Gastroesophageal sphincter (tissue), 4 donors: ENCODE measurements around the gene ENTPD7. TPM values are rescaled to one million over a fixed set of nuclear protein-coding genes. Genes with fewer than 3 reads are reported as not detected.
A peak's percentile ranks its signal among the peaks of the same experiment; 100 is the strongest.

ENCODE experiments used
- ATAC-seq: fragments of 150-250 bp; one replicate; pipeline ENCODE4 v1.9.1; 2016; ENCODE audit warnings: mild to moderate bottlenecking, moderate library complexity
- H3K27ac ChIP-seq, 4 donors: fragments of 200-600 bp; sonication (generic) in 3 of 4; 1 replicate in 3 of 4; 2 replicates in 1 of 4; pipeline ENCODE4 v1.5.1; 2016 to 2019
- H3K27me3 ChIP-seq: fragments of 200-600 bp; sonication (generic); one replicate; pipeline ENCODE4 v1.5.1; 2019
- H3K36me3 ChIP-seq, 2 donors: fragments of 200-600 bp; sonication (generic); one replicate each; pipeline ENCODE4 v1.5.1; 2019; ENCODE audit warnings: control low read depth in 1 of 2
- H3K4me1 ChIP-seq, 3 donors: fragments of 200-600 bp; sonication (generic); 1 replicate in 2 of 3; 2 replicates in 1 of 3; pipeline ENCODE4 v1.5.1; 2016 to 2019; ENCODE audit warnings: control low read depth in 2 of 3
- H3K4me3 ChIP-seq, 2 donors: fragments of 200-600 bp; sonication (generic); one replicate each; pipeline ENCODE4 v1.5.1; 2019; ENCODE audit warnings: mild to moderate bottlenecking in 1 of 2, moderate library complexity in 1 of 2
- H3K9me3 ChIP-seq, 3 donors: fragments of 200-600 bp; sonication (generic); one replicate each; pipeline ENCODE4 v1.5.1; 2017 to 2019; ENCODE audit warnings: control low read depth in 2 of 3
- EP300 ChIP-seq: sonication (generic); formaldehyde crosslinking; IDR thresholded peaks from one replicate; pipeline ENCODE4 v1.6.1; 2017; ENCODE audit warnings: antibody characterized with exemption, mild to moderate bottlenecking
- POLR2A ChIP-seq, 2 donors: fragments of 450-650 bp; IDR thresholded peaks; one replicate each; pipeline ENCODE4 v1.6.1; 2017; ENCODE audit warnings: antibody characterized with exemption in 2 of 2, mild to moderate bottlenecking in 2 of 2, moderate library complexity in 1 of 2
- POLR2AphosphoS5 ChIP-seq: sonication (generic); formaldehyde crosslinking; IDR thresholded peaks from one replicate; pipeline ENCODE4 v1.6.1; 2017; ENCODE audit warnings: antibody characterized with exemption
- WGBS, 2 donors: methylation state at CpG; one replicate each; pipeline ENCODE4 v1.1.5; 2018; ENCODE audit warnings: low coverage in 1 of 2; 5-methylcytosine and 5-hydroxymethylcytosine counted together
- total RNA-seq, 4 donors: library from RNA; depleted of rRNA; stranded (reverse); fragments of >200 nt; gene quantifications; one replicate each; pipeline ENCODE4 v1.1.0, GENCODE V29; 2016
- TF ChIP-seq, protein P1 (sequence below), 4 experiments: fragments of 200-600 bp in 2 of 4; fragments of 450-650 bp in 2 of 4; sonication (generic) in 1 of 4; IDR thresholded peaks; one replicate each; pipeline ENCODE4 v1.5.1; 2017 to 2019; ENCODE audit warnings: antibody characterized with exemption in 4 of 4, mild to moderate bottlenecking in 2 of 4, moderate library complexity in 2 of 4

Gene ENTPD7
- total RNA-seq, 4 donors from 2014 or later, result 4.5 to 9.1 (median 5.6) TPM

DNA sequence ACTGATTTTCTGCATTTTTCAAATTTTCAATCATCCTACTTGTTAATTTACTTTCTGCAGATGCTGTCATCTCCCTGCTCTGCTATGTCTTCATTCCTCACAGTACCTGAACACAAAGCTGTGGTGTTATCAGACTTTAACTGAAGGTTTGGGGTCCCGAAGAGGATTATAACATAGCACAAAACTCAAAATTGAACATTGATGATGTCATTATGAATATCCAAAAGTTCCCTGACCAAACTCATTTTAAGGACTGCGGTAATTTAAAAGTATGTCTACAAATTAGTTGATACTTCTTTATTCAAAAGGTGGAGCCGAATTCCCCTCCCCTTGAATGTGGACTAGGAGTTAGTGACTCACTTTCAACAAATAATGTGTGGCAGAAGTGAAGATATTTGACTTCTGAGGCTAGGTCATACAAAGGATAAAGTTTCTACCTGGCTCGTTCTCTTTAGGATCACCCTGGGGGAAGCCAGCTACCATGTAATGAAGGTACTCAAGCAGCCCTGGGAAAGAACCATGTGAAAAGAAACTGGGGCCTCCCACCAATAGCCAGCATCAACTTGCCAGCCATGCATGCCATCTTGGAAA lies 6.4 kb upstream of the ENTPD7 start:
- Histone ChIP-seq H3K27me3 (no peaks in the 10 kb centered on the region), H3K4me1 (no peaks in the 10 kb centered on the region), H3K9me3 (no peaks in the 10 kb centered on the region), H3K27ac (no peak overlapping the region), H3K36me3 (no peaks in the 10 kb centered on the region), H3K4me3 (no peak overlapping the region)
- WGBS, 2 donors, result 83 to 87% methylated on average over 4 of the region's 4 CpGs
- TF ChIP-seq POLR2AphosphoS5 (no peak), POLR2A (IDR thresholded peaks at IDR 0.05) (no peak), EP300 (no peak)
- TF ChIP-seq, protein P1, sequence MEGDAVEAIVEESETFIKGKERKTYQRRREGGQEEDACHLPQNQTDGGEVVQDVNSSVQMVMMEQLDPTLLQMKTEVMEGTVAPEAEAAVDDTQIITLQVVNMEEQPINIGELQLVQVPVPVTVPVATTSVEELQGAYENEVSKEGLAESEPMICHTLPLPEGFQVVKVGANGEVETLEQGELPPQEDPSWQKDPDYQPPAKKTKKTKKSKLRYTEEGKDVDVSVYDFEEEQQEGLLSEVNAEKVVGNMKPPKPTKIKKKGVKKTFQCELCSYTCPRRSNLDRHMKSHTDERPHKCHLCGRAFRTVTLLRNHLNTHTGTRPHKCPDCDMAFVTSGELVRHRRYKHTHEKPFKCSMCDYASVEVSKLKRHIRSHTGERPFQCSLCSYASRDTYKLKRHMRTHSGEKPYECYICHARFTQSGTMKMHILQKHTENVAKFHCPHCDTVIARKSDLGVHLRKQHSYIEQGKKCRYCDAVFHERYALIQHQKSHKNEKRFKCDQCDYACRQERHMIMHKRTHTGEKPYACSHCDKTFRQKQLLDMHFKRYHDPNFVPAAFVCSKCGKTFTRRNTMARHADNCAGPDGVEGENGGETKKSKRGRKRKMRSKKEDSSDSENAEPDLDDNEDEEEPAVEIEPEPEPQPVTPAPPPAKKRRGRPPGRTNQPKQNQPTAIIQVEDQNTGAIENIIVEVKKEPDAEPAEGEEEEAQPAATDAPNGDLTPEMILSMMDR (IDR thresholded peaks at IDR 0.05), result no peak
- no peak for ATAC-seq

DNA sequence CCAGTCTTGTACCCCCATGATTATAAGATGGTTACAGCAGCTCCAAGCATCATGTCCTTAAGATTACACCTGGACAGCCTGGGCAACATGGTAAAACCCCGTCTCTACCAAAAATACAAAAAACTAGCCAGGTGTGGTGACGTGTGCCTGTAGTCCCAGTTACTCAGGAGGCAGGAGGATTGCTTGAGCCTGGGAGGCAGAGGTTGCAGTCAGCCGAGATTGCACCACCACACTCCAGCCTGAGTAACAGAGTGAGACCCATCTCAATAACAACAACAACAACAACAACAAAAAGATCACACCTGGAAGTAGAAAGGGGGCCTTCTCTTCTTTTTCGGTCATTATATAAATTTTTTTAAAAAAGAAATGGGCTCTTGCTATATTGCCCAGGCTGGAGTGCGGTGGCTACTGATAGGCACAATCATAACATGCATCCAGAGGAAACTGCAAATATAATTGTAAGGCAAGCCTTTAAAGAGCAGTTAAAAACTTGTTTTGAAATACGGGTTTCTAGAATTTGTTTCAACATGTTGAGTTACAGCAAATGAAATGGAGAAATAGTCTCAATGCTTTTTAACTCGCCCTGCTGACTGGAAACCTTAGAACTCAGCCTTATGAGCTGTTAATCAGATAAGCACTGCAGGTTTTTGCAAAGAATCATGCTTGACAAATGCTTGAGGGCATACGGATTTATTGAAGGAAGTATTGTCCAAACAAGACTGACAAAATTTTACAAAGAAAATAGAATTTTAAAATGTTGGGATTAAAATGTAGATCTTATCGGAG lies 4.7 kb upstream of the ENTPD7 start:
- Histone ChIP-seq H3K9me3 (no peaks in the 10 kb centered on the region), H3K27me3 (no peaks in the 10 kb centered on the region), H3K27ac (no peak overlapping the region), H3K4me3 (no peak overlapping the region), H3K4me1 (peaks cover 0 to 9% (median 6%) of the 10 kb centered on the region in 3 donors), H3K36me3 (no peaks in the 10 kb centered on the region)
- TF ChIP-seq EP300 (no peak), POLR2AphosphoS5 (no peak)
- TF ChIP-seq, protein P1 (IDR thresholded peaks at IDR 0.05), result no peak
- 76 to 91% methylated on average over 6 of the region's 9 CpGs for WGBS, 2 donors
- ATAC-seq, result no peak

DNA sequence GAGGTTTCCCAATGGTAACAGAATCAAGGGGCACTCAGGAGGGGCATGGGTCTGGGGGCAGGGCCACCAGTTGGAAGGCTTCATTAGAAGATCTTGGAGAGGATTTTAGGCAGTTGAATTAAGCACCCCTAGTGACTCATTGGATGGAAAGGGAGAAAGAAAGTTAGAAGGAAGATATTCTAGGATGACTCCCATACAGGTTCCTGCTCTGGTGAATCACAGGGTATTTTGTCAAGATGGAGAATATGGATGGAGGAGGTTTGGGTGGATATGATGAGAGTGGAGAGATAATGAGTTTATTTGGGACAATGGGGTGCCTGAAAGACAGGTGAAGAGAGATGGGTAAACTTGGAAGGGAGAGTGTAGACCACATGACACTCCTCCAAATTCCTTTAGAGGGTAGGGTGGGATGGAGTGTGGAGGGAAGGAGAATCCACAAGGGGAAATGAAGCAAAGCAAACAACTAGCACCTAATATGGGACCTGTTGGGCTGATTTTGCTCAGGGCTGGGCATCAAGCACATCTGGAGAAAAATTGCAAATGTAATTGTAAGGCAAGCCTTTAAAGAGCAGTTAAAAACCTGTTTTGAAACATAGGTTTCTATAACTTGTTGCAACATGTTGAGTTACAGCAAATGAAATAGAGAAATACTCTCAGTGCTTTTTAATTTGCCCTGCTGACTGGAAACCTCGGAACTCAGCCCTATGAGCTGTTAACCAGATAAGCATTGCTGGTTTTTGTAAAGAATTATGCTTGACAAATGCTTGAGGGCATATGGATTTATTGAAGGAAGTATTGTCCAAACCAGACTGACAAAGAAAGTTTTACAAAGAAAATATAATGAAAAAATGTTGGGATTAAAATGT lies 2.9 kb upstream of the ENTPD7 start:
- H3K9me3 ChIP-seq, result no peaks in the 10 kb centered on the region
- WGBS, 2 donors, result 0% methylated on average over 1 of the region's 1 CpG
- H3K4me1 ChIP-seq, result peaks cover 0 to 21% (median 10%) of the 10 kb centered on the region in 3 donors
- no peak overlapping the region for H3K4me3 ChIP-seq
- H3K27ac ChIP-seq, result no peak overlapping the region
- no peaks in the 10 kb centered on the region for H3K27me3 ChIP-seq
- no peak for TF ChIP-seq POLR2A (IDR thresholded peaks at IDR 0.05)
- TF ChIP-seq POLR2AphosphoS5, result no peak
- TF ChIP-seq EP300, result no peak
- TF ChIP-seq, protein P1 (IDR thresholded peaks at IDR 0.05), result no peak
- ATAC-seq, result no peak
- H3K36me3 ChIP-seq, result no peaks in the 10 kb centered on the region

DNA sequence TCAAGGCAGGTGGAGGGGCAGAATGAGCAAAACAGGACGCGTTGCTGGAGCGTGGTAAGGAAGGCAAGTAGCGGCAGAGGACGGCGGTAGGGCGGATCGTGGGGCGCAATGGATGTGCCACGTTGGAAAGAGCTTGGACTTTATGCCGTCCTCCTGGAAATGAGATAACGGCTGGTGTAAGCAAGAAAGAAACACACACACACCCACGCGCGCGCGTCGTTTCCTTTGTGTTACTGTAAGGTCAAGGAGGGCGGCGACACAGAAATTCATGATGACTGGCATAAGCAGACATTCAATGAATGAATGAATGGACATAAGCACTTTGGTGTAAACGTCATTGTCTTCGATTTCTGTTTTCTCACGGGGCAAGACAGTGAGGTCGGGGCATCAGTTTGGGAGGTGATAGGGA lies 683 bp upstream of the ENTPD7 start:
- WGBS, 2 donors, result 1 to 2% methylated on average over 21 to 22 of the region's 24 CpGs
- peaks cover 0 to 21% (median 10%) of the 10 kb centered on the region in 3 donors for H3K4me1 ChIP-seq
- peaks cover 0 to 5% of the 10 kb centered on the region in 2 donors for H3K36me3 ChIP-seq
- peak overlapping the region in 1 of 4 donors; percentile 74 for H3K27ac ChIP-seq
- ATAC-seq, result no peak
- no peaks in the 10 kb centered on the region for H3K9me3 ChIP-seq
- TF ChIP-seq POLR2A (IDR thresholded peaks at IDR 0.05) (no peak), EP300 (no peak), POLR2AphosphoS5 (no peak)
- TF ChIP-seq, protein P1 (IDR thresholded peaks at IDR 0.05), result no peak
- H3K27me3 ChIP-seq, result no peaks in the 10 kb centered on the region
- H3K4me3 ChIP-seq, result peak overlapping the region; percentile 70 to 76
